Lower leg skin (tissue), 3 donors: ENCODE results near the gene NSMCE1.

ENCODE experiments used
- POLR2A ChIP-seq, 2 donors: fragments of 450-650 bp; IDR thresholded peaks; one replicate each; pipeline ENCODE4 v1.6.1; 2016 to 2017; ENCODE audit warnings: antibody characterized with exemption in 2 of 2, mild to moderate bottlenecking in 1 of 2, moderate library complexity in 1 of 2
- TF ChIP-seq, protein P1 (sequence below), 3 donors: fragments of 450-650 bp; IDR thresholded peaks; one replicate each; pipeline ENCODE4 v1.5.1; 2016; ENCODE audit warnings: antibody characterized with exemption in 3 of 3, mild to moderate bottlenecking in 3 of 3, moderate library complexity in 2 of 3

DNA sequence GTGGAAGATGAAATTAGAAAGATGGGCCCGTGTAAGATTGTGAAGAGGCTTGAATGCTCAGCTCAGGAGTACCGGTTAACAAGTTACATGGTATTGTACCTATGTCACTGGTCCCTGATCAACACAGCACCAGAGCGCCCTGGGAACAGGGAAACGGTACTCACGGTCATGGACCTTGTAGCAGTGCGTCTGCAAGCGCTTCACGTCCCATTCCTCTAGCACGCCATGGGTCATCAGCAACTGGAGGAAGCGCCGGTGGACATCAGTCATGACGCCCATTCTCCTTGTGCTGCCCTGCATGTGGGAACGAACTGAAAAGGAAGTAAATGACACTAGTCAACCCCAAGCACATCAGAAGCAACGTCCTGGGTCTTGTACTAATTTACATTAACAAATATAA lies 11.3 kb downstream of the NSMCE1 start:
- TF ChIP-seq, protein P1, sequence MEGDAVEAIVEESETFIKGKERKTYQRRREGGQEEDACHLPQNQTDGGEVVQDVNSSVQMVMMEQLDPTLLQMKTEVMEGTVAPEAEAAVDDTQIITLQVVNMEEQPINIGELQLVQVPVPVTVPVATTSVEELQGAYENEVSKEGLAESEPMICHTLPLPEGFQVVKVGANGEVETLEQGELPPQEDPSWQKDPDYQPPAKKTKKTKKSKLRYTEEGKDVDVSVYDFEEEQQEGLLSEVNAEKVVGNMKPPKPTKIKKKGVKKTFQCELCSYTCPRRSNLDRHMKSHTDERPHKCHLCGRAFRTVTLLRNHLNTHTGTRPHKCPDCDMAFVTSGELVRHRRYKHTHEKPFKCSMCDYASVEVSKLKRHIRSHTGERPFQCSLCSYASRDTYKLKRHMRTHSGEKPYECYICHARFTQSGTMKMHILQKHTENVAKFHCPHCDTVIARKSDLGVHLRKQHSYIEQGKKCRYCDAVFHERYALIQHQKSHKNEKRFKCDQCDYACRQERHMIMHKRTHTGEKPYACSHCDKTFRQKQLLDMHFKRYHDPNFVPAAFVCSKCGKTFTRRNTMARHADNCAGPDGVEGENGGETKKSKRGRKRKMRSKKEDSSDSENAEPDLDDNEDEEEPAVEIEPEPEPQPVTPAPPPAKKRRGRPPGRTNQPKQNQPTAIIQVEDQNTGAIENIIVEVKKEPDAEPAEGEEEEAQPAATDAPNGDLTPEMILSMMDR (IDR thresholded peaks at IDR 0.05), result no peak
- no peak for TF ChIP-seq POLR2A (IDR thresholded peaks at IDR 0.05)
